Measurements from ENCODE around the gene PON2.
A peak's percentile ranks its signal among the peaks of the same experiment; 100 is the strongest.

The PON2 gene

GRCh38 chr7:95375591-95376257 is 59.1 kb downstream of the PON2 start:
- peak overlapping the region; percentile 29 for H2AFZ ChIP-seq (ENCODE audit: low read length)
- H2BK15ac ChIP-seq (ENCODE audit: low read length), result no peak overlapping the region
- no CpG with 5 or more reads among the region's 2 CpGs for WGBS, 2 donors (ENCODE audit: extremely low coverage in 2 of 2, insufficient read length in 2 of 2, insufficient replicate concordance in 1 of 2)
- no peak overlapping the region for H3K4ac ChIP-seq (ENCODE audit: low read length)
- H3K14ac ChIP-seq (ENCODE audit: low read length), result no peak overlapping the region
- H2BK5ac ChIP-seq (ENCODE audit: low read length), result no peak overlapping the region
- H2BK12ac ChIP-seq (ENCODE audit: low read length), result no peak overlapping the region
- H4K8ac ChIP-seq (ENCODE audit: low read depth, low read length), result no peak overlapping the region
- peaks cover 0 to 3% of the 10 kb centered on the region in 2 donors for H3K4me1 ChIP-seq (ENCODE audit: control insufficient read depth in 2 of 2, insufficient read depth in 1 of 2, low read depth in 1 of 2, low read length in 2 of 2)
- no peak overlapping the region for H3K9ac ChIP-seq (ENCODE audit: low read depth, low read length, poor library complexity)
- no peak for DNase-seq (ENCODE audit: low spot score)
- H3K27ac ChIP-seq (replicated peaks; ENCODE audit: low read length), result no peak overlapping the region
- no peak overlapping the region for H3K4me3 ChIP-seq (ENCODE audit: low read length in 2 of 2)
- H4K91ac ChIP-seq (ENCODE audit: low read depth, low read length, poor library complexity), result no peak overlapping the region
- H3K9me3 ChIP-seq (replicated peaks in 1 of 2; ENCODE audit: control insufficient read depth in 2 of 2, insufficient read depth in 1 of 2, low read depth in 1 of 2, low read length in 2 of 2), result peaks cover 0 to 29% of the 10 kb centered on the region in 2 donors
- no peak overlapping the region for H3K4me2 ChIP-seq (ENCODE audit: insufficient read depth, low read length, poor library complexity, severe bottlenecking)
- no peak overlapping the region for H3K18ac ChIP-seq (ENCODE audit: low read length)
- no peak overlapping the region for H2AK5ac ChIP-seq (ENCODE audit: low read depth, low read length)
- no peaks in the 10 kb centered on the region for H3K79me1 ChIP-seq (ENCODE audit: low read depth, low read length)
- no peak overlapping the region for H2BK120ac ChIP-seq (ENCODE audit: low read depth, low read length)
- no peaks in the 10 kb centered on the region for H3K36me3 ChIP-seq (replicated peaks in 1 of 2; ENCODE audit: control insufficient read depth in 2 of 2, insufficient read depth in 2 of 2, low read length in 2 of 2)
- H3K23ac ChIP-seq (ENCODE audit: low read depth, low read length, poor library complexity), result no peak overlapping the region
- no peaks in the 10 kb centered on the region for H3K27me3 ChIP-seq (ENCODE audit: control insufficient read depth in 3 of 3, insufficient read depth in 3 of 3, low read depth in 1 of 3, low read length in 3 of 3)

- H4K91ac ChIP-seq (ENCODE audit: low read depth, low read length, poor library complexity), result no peak overlapping the region
- H3K4me3 ChIP-seq (ENCODE audit: low read length in 2 of 2), result no peak overlapping the region
- no peak overlapping the region for H2BK5ac ChIP-seq (ENCODE audit: low read length)
- peaks cover 0 to 21% of the 10 kb centered on the region in 2 donors for H3K9me3 ChIP-seq (replicated peaks in 1 of 2; ENCODE audit: control insufficient read depth in 2 of 2, insufficient read depth in 1 of 2, low read depth in 1 of 2, low read length in 2 of 2)
- H2BK12ac ChIP-seq (ENCODE audit: low read length), result no peak overlapping the region
- H3K79me1 ChIP-seq (ENCODE audit: low read depth, low read length), result no peaks in the 10 kb centered on the region
- no peak overlapping the region for H2BK120ac ChIP-seq (ENCODE audit: low read depth, low read length)
- H3K14ac ChIP-seq (ENCODE audit: low read length), result no peak overlapping the region
- WGBS, 2 donors (ENCODE audit: extremely low coverage in 2 of 2, insufficient read length in 2 of 2, insufficient replicate concordance in 1 of 2), result no CpG with 5 or more reads among the region's 4 CpGs
- H3K18ac ChIP-seq (ENCODE audit: low read length), result no peak overlapping the region
- no peak overlapping the region for H3K9ac ChIP-seq (ENCODE audit: low read depth, low read length, poor library complexity)
- DNase-seq (ENCODE audit: low spot score), result no peak
- H3K36me3 ChIP-seq (replicated peaks in 1 of 2; ENCODE audit: control insufficient read depth in 2 of 2, insufficient read depth in 2 of 2, low read length in 2 of 2), result no peaks in the 10 kb centered on the region
- no peak overlapping the region for H3K23ac ChIP-seq (ENCODE audit: low read depth, low read length, poor library complexity)
- H3K27me3 ChIP-seq (ENCODE audit: control insufficient read depth in 3 of 3, insufficient read depth in 3 of 3, low read depth in 1 of 3, low read length in 3 of 3), result no peaks in the 10 kb centered on the region
- no peak overlapping the region for H3K4ac ChIP-seq (ENCODE audit: low read length)
- peaks cover 0 to 3% of the 10 kb centered on the region in 2 donors for H3K4me1 ChIP-seq (ENCODE audit: control insufficient read depth in 2 of 2, insufficient read depth in 1 of 2, low read depth in 1 of 2, low read length in 2 of 2)
- H3K27ac ChIP-seq (replicated peaks; ENCODE audit: low read length), result no peak overlapping the region
- H2AFZ ChIP-seq (ENCODE audit: low read length), result no peak overlapping the region
- no peak overlapping the region for H3K4me2 ChIP-seq (ENCODE audit: insufficient read depth, low read length, poor library complexity, severe bottlenecking)
- no peak overlapping the region for H2BK15ac ChIP-seq (ENCODE audit: low read length)
- no peak overlapping the region for H2AK5ac ChIP-seq (ENCODE audit: low read depth, low read length)
- H4K8ac ChIP-seq (ENCODE audit: low read depth, low read length), result no peak overlapping the region
Measured at GRCh38 chr7:95373323-95373722, 61.5 kb downstream of the PON2 start.

DNA sequence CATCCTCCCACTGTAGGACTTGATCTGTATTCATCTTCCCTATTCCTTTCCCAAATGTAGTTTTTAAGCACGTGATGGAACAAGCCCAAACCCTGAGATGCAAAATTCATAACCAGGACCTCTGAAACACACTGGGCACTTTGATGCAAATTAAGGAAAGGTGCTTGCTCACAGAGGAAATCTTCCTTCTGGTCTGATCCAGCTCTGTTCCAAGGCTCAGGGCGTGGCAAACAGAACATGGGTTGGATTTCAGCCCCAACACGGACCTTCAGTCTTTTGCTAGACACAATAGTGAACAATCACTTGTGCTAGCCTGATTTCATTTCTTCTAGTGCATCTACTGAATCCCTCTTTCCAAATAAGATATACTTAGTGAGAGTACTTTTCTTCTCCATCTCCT is 66.6 kb downstream of the PON2 start:
- Histone ChIP-seq H3K27me3 (ENCODE audit: control insufficient read depth in 3 of 3, insufficient read depth in 3 of 3, low read depth in 1 of 3, low read length in 3 of 3) (no peaks in the 10 kb centered on the region), H2AK5ac (ENCODE audit: low read depth, low read length) (no peak overlapping the region), H4K91ac (ENCODE audit: low read depth, low read length, poor library complexity) (no peak overlapping the region), H3K4me1 (ENCODE audit: control insufficient read depth in 2 of 2, insufficient read depth in 1 of 2, low read depth in 1 of 2, low read length in 2 of 2) (no peaks in the 10 kb centered on the region), H2AFZ (ENCODE audit: low read length) (no peak overlapping the region), H3K4ac (ENCODE audit: low read length) (no peak overlapping the region), H3K36me3 (replicated peaks in 1 of 2; ENCODE audit: control insufficient read depth in 2 of 2, insufficient read depth in 2 of 2, low read length in 2 of 2) (no peaks in the 10 kb centered on the region), H3K14ac (ENCODE audit: low read length) (no peak overlapping the region), H3K23ac (ENCODE audit: low read depth, low read length, poor library complexity) (no peak overlapping the region), H3K18ac (ENCODE audit: low read length) (no peak overlapping the region), H2BK12ac (ENCODE audit: low read length) (no peak overlapping the region), H3K4me2 (ENCODE audit: insufficient read depth, low read length, poor library complexity, severe bottlenecking) (no peak overlapping the region), H3K4me3 (ENCODE audit: low read length in 2 of 2) (no peak overlapping the region), H3K9ac (ENCODE audit: low read depth, low read length, poor library complexity) (no peak overlapping the region), H3K27ac (replicated peaks; ENCODE audit: low read length) (no peak overlapping the region), H2BK120ac (ENCODE audit: low read depth, low read length) (no peak overlapping the region), H3K79me1 (ENCODE audit: low read depth, low read length) (no peaks in the 10 kb centered on the region), H2BK5ac (ENCODE audit: low read length) (no peak overlapping the region), H2BK15ac (ENCODE audit: low read length) (no peak overlapping the region), H4K8ac (ENCODE audit: low read depth, low read length) (no peak overlapping the region), H3K9me3 (replicated peaks in 1 of 2; ENCODE audit: control insufficient read depth in 2 of 2, insufficient read depth in 1 of 2, low read depth in 1 of 2, low read length in 2 of 2) (peaks cover 0 to 3% of the 10 kb centered on the region in 2 donors)
- DNase-seq (ENCODE audit: low spot score), result no peak
- no CpG with 5 or more reads among the region's 3 CpGs for WGBS, 2 donors (ENCODE audit: extremely low coverage in 2 of 2, insufficient read length in 2 of 2, insufficient replicate concordance in 1 of 2)

DNA sequence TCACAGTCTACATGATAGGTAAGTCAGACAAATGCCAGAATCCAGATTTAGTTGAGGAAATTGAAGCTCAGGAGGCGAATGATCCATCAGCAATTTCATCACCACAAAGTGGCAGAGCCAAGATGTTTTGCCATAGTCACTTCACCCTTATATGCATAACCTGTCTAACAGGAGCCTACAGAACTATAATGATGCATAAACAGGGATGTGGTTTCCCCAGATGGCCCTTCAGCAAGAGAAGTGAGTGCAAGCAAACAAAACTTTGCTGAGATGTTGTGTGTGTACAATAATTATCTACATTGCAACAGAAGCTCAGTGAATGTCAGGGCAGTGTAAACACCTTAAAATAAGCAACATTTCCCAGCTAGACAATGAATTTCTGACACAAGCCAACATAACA is 67.2 kb downstream of the PON2 start:
- Histone ChIP-seq H3K23ac (ENCODE audit: low read depth, low read length, poor library complexity) (no peak overlapping the region), H2BK12ac (ENCODE audit: low read length) (no peak overlapping the region), H3K9me3 (replicated peaks in 1 of 2; ENCODE audit: control insufficient read depth in 2 of 2, insufficient read depth in 1 of 2, low read depth in 1 of 2, low read length in 2 of 2) (peaks cover 0 to 3% of the 10 kb centered on the region in 2 donors), H4K91ac (ENCODE audit: low read depth, low read length, poor library complexity) (no peak overlapping the region), H3K36me3 (replicated peaks in 1 of 2; ENCODE audit: control insufficient read depth in 2 of 2, insufficient read depth in 2 of 2, low read length in 2 of 2) (no peaks in the 10 kb centered on the region), H3K4ac (ENCODE audit: low read length) (no peak overlapping the region), H3K9ac (ENCODE audit: low read depth, low read length, poor library complexity) (no peak overlapping the region), H3K4me2 (ENCODE audit: insufficient read depth, low read length, poor library complexity, severe bottlenecking) (no peak overlapping the region), H2BK15ac (ENCODE audit: low read length) (no peak overlapping the region), H3K14ac (ENCODE audit: low read length) (no peak overlapping the region), H2AFZ (ENCODE audit: low read length) (no peak overlapping the region), H3K4me3 (ENCODE audit: low read length in 2 of 2) (no peak overlapping the region), H4K8ac (ENCODE audit: low read depth, low read length) (no peak overlapping the region), H3K27ac (replicated peaks; ENCODE audit: low read length) (no peak overlapping the region), H3K27me3 (ENCODE audit: control insufficient read depth in 3 of 3, insufficient read depth in 3 of 3, low read depth in 1 of 3, low read length in 3 of 3) (no peaks in the 10 kb centered on the region), H3K18ac (ENCODE audit: low read length) (no peak overlapping the region), H3K79me1 (ENCODE audit: low read depth, low read length) (no peaks in the 10 kb centered on the region), H3K4me1 (ENCODE audit: control insufficient read depth in 2 of 2, insufficient read depth in 1 of 2, low read depth in 1 of 2, low read length in 2 of 2) (no peaks in the 10 kb centered on the region), H2AK5ac (ENCODE audit: low read depth, low read length) (no peak overlapping the region), H2BK120ac (ENCODE audit: low read depth, low read length) (no peak overlapping the region), H2BK5ac (ENCODE audit: low read length) (no peak overlapping the region)
- DNase-seq (ENCODE audit: low spot score), result no peak
- WGBS, 2 donors (ENCODE audit: extremely low coverage in 2 of 2, insufficient read length in 2 of 2, insufficient replicate concordance in 1 of 2), result no CpG with 5 or more reads among the region's 1 CpG
